Ovary (tissue), 9 donors: Measurements from ENCODE around the gene SON. TPM values are rescaled to one million over a fixed set of nuclear protein-coding genes. Genes with fewer than 3 reads are reported as not detected.
A peak's percentile ranks its signal among the peaks of the same experiment; 100 is the strongest.

Experiments
- DNase-seq, 5 donors: peaks; one replicate each; pipeline ENCODE4 v3.0.0-alpha.2; 2019 to 2020
- H3K27ac ChIP-seq, 2 donors: fragments of 200-600 bp; one replicate each; pipeline versions ENCODE4 v1.5.1 to v1.8.0; 2019 to 2022
- H3K27me3 ChIP-seq: fragments of 200-600 bp; one replicate; pipeline ENCODE4 v1.8.0; 2022
- H3K36me3 ChIP-seq: fragments of 200-600 bp; sonication (generic); one replicate; pipeline ENCODE4 v1.5.1; 2019
- H3K4me1 ChIP-seq: one replicate; pipeline ENCODE4 v1.8.1; 2013; ENCODE audit warnings: mild to moderate bottlenecking, moderate library complexity; ENCODE audit not compliant: insufficient read depth
- H3K4me3 ChIP-seq: fragments of 200-600 bp; sonication (generic); one replicate; pipeline ENCODE4 v1.5.1; 2017
- H3K9me3 ChIP-seq, 2 donors: fragments of 200-600 bp in 1 of 2; sonication (generic) in 1 of 2; one replicate each; pipeline versions ENCODE4 v1.5.1 to v1.8.1; 2013 to 2019; ENCODE audit warnings: mild to moderate bottlenecking in 1 of 2, moderate library complexity in 1 of 2
- EP300 ChIP-seq: sonication (generic); formaldehyde crosslinking; IDR thresholded peaks from one replicate; pipeline ENCODE4 v1.6.1; 2017; ENCODE audit warnings: antibody characterized with exemption
- POLR2A ChIP-seq: fragments of 450-650 bp; IDR thresholded peaks from one replicate; pipeline ENCODE4 v1.6.1; 2017; ENCODE audit warnings: antibody characterized with exemption, mild to moderate bottlenecking, moderate library complexity
- WGBS, 3 donors: extraction: QIAGEN DNeasy Blood & Tissue Kit in 1 of 3; methylation state at CpG; one replicate each; pipeline versions ENCODE4 v1.1.5 to v1.1.7; 2013 to 2017; 5-methylcytosine and 5-hydroxymethylcytosine counted together
- intact Hi-C, 4 donors: fragments of 100-400 bp; cut with DNase I; formaldehyde crosslinking; loops; one replicate each; pipeline versions ENCODE4 v1.11.0 to v1.15.1; 2022 to 2023
- polyA plus RNA-seq, 2 donors: library from polyadenylated mRNA; stranded (reverse); fragments of 200-250 nt in 1 of 2; fragments of 350-450 nt in 1 of 2; fragmentation: Illumina TruSeq in 1 of 2; extraction: RNeasy Lipid Tissue Mini Kit (QIAGEN cat#74804) in 1 of 2; gene quantifications; one replicate each; pipeline ENCODE4 v1.2.3, GENCODE V29; 2013 to 2014
- total RNA-seq, 7 donors: library from RNA; depleted of rRNA in 2 of 7; stranded (reverse); fragments of >200 nt in 2 of 7; fragmentation: NEBNext Ultra II Directional in 3 of 7; extraction: Animal tissue kit (Norgen Biotek cat#: 25700) in 3 of 7; gene quantifications; one replicate each; pipeline versions ENCODE4 v1.1.0 to v1.2.4, GENCODE V29; 2016 to 2023
- TF ChIP-seq, protein P1 (sequence below), 3 donors: fragments of 450-650 bp in 2 of 3; fragments of 200-600 bp in 1 of 3; IDR thresholded peaks; one replicate each; pipeline versions ENCODE4 v1.5.1 to v1.8.0; 2016 to 2022; ENCODE audit warnings: antibody characterized with exemption in 3 of 3, mild to moderate bottlenecking in 1 of 3
- donor health status: DM: no; HTN: no; CAD: no; lungs with moderate emphysema.
- donor health status: DM: no; HTN: no; CAD: no.
- donor health status: Bipolar disorder and iron deficiency.
- donor health status: DM: yes; HTN: yes; CAD: no.
- donor health status: DM: no; HTN: no; CAD: no.
- donor health status: DM: yes; HTN: yes; CAD: no.

The SON gene
- total and polyA plus RNA-seq, 9 donors, result 107 to 351 (median 263) TPM

DNA sequence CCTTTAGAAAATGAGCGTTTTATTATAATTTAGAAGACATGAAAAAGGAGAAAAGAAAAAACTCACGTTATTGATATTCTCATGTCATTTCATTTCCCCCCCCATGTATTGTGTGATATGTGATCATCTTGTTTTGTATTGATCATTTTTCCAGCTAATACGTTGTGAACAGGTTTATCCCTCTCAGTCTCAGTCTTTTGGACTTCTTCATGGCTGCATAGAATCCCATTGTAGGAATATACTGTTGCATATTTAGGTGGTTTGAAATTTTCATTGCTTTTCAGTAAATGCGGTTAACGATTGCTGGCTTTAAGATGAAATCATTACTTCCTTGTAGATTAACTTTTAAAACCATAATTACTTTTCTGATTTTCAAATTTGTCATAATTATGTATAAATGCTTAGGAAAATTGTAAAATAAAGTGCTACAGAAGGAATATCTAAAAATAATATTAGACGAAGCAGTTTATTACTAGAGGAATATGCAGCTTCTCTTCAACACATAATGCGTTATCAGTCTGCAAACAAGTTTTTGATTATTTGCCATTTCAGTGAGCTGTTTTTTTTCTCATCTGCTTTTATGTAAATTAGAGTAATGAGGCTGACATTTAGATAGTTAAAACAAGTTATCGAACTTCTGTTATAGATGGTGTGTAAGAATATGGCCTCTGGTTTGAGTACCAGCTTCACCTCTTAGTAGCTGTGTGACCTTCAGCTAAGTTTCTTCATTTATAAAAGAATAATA lies 1.8 kb downstream of the SON start:
- DNase-seq, result no peak
- peak overlapping the region; percentile 88 for H3K4me3 ChIP-seq
- TF ChIP-seq EP300 (no peak), POLR2A (no peak)
- TF ChIP-seq, protein P1, sequence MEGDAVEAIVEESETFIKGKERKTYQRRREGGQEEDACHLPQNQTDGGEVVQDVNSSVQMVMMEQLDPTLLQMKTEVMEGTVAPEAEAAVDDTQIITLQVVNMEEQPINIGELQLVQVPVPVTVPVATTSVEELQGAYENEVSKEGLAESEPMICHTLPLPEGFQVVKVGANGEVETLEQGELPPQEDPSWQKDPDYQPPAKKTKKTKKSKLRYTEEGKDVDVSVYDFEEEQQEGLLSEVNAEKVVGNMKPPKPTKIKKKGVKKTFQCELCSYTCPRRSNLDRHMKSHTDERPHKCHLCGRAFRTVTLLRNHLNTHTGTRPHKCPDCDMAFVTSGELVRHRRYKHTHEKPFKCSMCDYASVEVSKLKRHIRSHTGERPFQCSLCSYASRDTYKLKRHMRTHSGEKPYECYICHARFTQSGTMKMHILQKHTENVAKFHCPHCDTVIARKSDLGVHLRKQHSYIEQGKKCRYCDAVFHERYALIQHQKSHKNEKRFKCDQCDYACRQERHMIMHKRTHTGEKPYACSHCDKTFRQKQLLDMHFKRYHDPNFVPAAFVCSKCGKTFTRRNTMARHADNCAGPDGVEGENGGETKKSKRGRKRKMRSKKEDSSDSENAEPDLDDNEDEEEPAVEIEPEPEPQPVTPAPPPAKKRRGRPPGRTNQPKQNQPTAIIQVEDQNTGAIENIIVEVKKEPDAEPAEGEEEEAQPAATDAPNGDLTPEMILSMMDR (IDR thresholded peaks at IDR 0.05), result no peak
- intact Hi-C loops, result loop anchor here in 1 of 4 donors (5.0 kb wide), 1 partner anchor 98 kb away; the partner anchor contains the start of genes CRYZL1 and ITSN1
- H3K36me3 ChIP-seq, result no peaks in the 10 kb centered on the region
- peaks cover 5% of the 10 kb centered on the region for H3K4me1 ChIP-seq
- WGBS, 3 donors, result 2 to 7% (median 5%) methylated on average over 8 of the region's 8 CpGs
- H3K27ac ChIP-seq, result no peak overlapping the region
- H3K27me3 ChIP-seq, result no peaks in the 10 kb centered on the region
- no peaks in the 10 kb centered on the region for H3K9me3 ChIP-seq

DNA sequence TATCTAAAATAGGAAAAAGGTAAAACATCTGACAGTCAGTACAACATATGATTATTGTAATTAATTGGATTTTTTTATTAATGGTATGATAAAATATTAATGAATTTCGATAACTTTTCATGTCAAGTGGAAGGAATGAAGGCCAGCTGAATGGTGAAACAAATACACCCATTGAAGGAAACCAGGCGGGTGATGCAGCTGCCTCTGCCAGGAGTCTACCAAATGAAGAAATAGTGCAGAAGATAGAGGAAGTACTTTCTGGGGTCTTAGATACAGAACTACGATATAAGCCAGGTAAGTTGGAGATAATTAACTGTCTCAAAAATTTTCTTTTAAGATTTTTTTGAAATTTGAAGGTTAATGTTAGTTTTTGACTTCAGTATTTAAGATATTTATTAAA lies 3.2 kb downstream of the SON start:
- TF ChIP-seq EP300 (no peak), POLR2A (no peak)
- TF ChIP-seq, protein P1 (IDR thresholded peaks at IDR 0.05), result no peak
- H3K27ac ChIP-seq, result no peak overlapping the region
- DNase-seq, result no peak
- H3K4me1 ChIP-seq, result peaks cover 3% of the 10 kb centered on the region
- no peaks in the 10 kb centered on the region for H3K27me3 ChIP-seq
- peaks cover 5% of the 10 kb centered on the region for H3K36me3 ChIP-seq
- WGBS, 3 donors, result 59 to 64% (median 63%) methylated on average over 3 of the region's 3 CpGs
- H3K4me3 ChIP-seq, result no peak overlapping the region
- no peaks in the 10 kb centered on the region for H3K9me3 ChIP-seq
- intact Hi-C loops, result no loop called here

- Histone ChIP-seq H3K36me3 (peaks cover 12% of the 10 kb centered on the region), H3K27ac (no peak overlapping the region), H3K4me3 (no peak overlapping the region), H3K4me1 (peaks cover 1% of the 10 kb centered on the region), H3K9me3 (no peaks in the 10 kb centered on the region), H3K27me3 (no peaks in the 10 kb centered on the region)
- TF ChIP-seq POLR2A, result no peak
- TF ChIP-seq EP300, result no peak
- TF ChIP-seq, protein P1 (IDR thresholded peaks at IDR 0.05), result no peak
- intact Hi-C loops, result no loop called here
- WGBS, 3 donors, result 96 to 98% (median 96%) methylated on average over 19 of the region's 19 CpGs
- DNase-seq, result no peak
Measured at GRCh38 chr21:33549848-33550771, 7.3 kb downstream of the SON start.

- 94 to 97% (median 96%) methylated on average over 23 of the region's 23 CpGs for WGBS, 3 donors
- intact Hi-C loops, result no loop called here
Measured at GRCh38 chr21:33550772-33551660, 8.2 kb downstream of the SON start.

More at GRCh38 chr21:33550772-33551660, 8.2 kb downstream of the SON start:
- H3K36me3 ChIP-seq, result peaks cover 12% of the 10 kb centered on the region
- DNase-seq, result no peak
- no peak for TF ChIP-seq EP300
- no peak for TF ChIP-seq POLR2A
- TF ChIP-seq, protein P1 (IDR thresholded peaks at IDR 0.05), result no peak
- no peak overlapping the region for H3K4me3 ChIP-seq
- H3K9me3 ChIP-seq, result no peaks in the 10 kb centered on the region
- H3K4me1 ChIP-seq, result no peaks in the 10 kb centered on the region
- no peaks in the 10 kb centered on the region for H3K27me3 ChIP-seq
- H3K27ac ChIP-seq, result no peak overlapping the region
